Muscle of back (tissue), 10 donors: ENCODE measurements around the gene OR10J4. TPM values are rescaled to one million over a fixed set of nuclear protein-coding genes. Genes with fewer than 3 reads are reported as not detected.

ENCODE experiments used
- polyA plus RNA-seq, 10 donors: library from polyadenylated mRNA; unstranded; fragments of 120-200 nt; gene quantifications; one replicate each; pipeline ENCODE4 v1.2.1, GENCODE V29; 2013; ENCODE audit not compliant: insufficient read length in 10 of 10

Gene OR10J4
- polyA plus RNA-seq, 10 donors, result not detected

Other genes starting within 250 kb of the OR10J4 start
- 1 to 10 TPM; 1.3 to 3.9 (median 2.1) TPM for gene ACKR1, start 227.3 kb upstream of the OR10J4 start, polyA plus RNA-seq
- 1 to 10 TPM in 1 of 10 donors, under 1 TPM in 9; 0.26 to 1.5 (median 0.46) TPM for gene FCER1A, start 129.9 kb upstream of the OR10J4 start, polyA plus RNA-seq
- under 1 TPM in 1 of 10 donors, not detected in 9; 0.03 TPM for gene OR10J1, start 7.5 kb downstream of the OR10J4 start, polyA plus RNA-seq
- gene OR10J5, start 103.8 kb downstream of the OR10J4 start, polyA plus RNA-seq, result not detected
- gene APCS, start 155.6 kb downstream of the OR10J4 start, polyA plus RNA-seq, result not detected